AG04450 (cell line): Measurements from ENCODE around the gene MTHFS. TPM values are rescaled to one million over a fixed set of nuclear protein-coding genes. Genes with fewer than 3 reads are reported as not detected.
"Not testable (repeated sequence)": the region's sequence is repeated elsewhere in the genome, so short reads cannot be mapped to it uniquely, and the experiment has no call there.

ENCODE experiments used
- CTCF ChIA-PET: fragments of 300-600, 350-600 bp; formaldehyde crosslinking; extraction: SDS; loops from one replicate; lab custom pipeline; 2022; ENCODE audit warnings: antibody characterized with exemption, inconsistent platforms; lab: Charles Lee
- POLR2A ChIA-PET: fragments of 350-600 bp; formaldehyde crosslinking; extraction: SDS; loops from one replicate; lab custom pipeline; 2021; ENCODE audit warnings: antibody characterized with exemption, inconsistent platforms; lab: Yijun Ruan, JAX
- DNase-seq: peaks from one replicate; pipeline ENCODE4 v3.0.0-alpha.2; 2011; ENCODE audit warnings: low read depth, low spot score
- H3K27ac ChIP-seq: one replicate; pipeline ENCODE4 v1.5.1; 2012; ENCODE audit warnings: low read depth, low read length, control low read depth
- H3K27me3 ChIP-seq: one replicate; pipeline ENCODE4 v1.6.0; 2012; ENCODE audit warnings: low read length; ENCODE audit not compliant: control insufficient read depth, insufficient read depth
- H3K4me3 ChIP-seq: 2 replicates; pipeline ENCODE4 v1.5.1; 2011; ENCODE audit warnings: mild to moderate bottlenecking, low read depth, low read length, control low read depth
- H3K9me3 ChIP-seq: 2 replicates; pipeline ENCODE4 v1.5.1; 2012; ENCODE audit warnings: low read length; ENCODE audit not compliant: control insufficient read depth, insufficient read depth
- polyA plus RNA-seq: library from polyadenylated mRNA; depleted of rRNA; stranded (reverse); fragments of >200 nt; gene quantifications from 2 replicates; pipeline ENCODE4 v1.2.3, GENCODE V29; 2011
- TF ChIP-seq, protein P1 (sequence below): IDR thresholded peaks from 2 replicates; pipeline ENCODE4 v1.5.1; 2011; ENCODE audit warnings: low read depth, low read length, control low read depth, inconsistent platforms

Gene MTHFS
- polyA plus RNA-seq, 1 experiment: 20.0 TPM

DNA sequence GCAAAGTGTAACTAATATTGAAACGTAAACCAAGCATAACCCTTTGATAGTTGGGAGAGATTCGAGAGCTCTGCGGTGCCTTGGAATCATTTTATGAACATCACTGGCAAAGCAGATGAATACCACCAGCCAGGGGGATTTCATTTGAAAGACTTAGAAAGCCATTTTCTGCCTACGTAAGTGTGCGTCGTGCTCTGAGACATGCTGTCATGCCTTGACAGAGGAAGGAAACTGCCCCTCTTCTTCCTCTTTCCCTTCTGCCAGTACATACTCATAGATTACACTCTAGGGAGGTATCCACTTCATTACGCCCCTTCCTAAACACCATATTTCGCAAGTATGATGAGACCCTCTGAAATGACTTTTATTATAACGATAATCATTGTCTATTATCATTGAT is 3.3 kb upstream of the MTHFS start:
- Histone ChIP-seq H3K27me3 (no peaks in the 10 kb centered on the region), H3K4me3 (no peak overlapping the region), H3K27ac (no peak overlapping the region), H3K9me3 (no peaks in the 10 kb centered on the region)
- POLR2A ChIA-PET: no interaction called here
- DNase-seq: no peak
- TF ChIP-seq, protein P1, sequence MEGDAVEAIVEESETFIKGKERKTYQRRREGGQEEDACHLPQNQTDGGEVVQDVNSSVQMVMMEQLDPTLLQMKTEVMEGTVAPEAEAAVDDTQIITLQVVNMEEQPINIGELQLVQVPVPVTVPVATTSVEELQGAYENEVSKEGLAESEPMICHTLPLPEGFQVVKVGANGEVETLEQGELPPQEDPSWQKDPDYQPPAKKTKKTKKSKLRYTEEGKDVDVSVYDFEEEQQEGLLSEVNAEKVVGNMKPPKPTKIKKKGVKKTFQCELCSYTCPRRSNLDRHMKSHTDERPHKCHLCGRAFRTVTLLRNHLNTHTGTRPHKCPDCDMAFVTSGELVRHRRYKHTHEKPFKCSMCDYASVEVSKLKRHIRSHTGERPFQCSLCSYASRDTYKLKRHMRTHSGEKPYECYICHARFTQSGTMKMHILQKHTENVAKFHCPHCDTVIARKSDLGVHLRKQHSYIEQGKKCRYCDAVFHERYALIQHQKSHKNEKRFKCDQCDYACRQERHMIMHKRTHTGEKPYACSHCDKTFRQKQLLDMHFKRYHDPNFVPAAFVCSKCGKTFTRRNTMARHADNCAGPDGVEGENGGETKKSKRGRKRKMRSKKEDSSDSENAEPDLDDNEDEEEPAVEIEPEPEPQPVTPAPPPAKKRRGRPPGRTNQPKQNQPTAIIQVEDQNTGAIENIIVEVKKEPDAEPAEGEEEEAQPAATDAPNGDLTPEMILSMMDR: no peak
- CTCF ChIA-PET: no interaction called here

GRCh38 chr15:79898786-79899185 is 2.0 kb upstream of the MTHFS start:
- H3K9me3 ChIP-seq, POLR2A ChIA-PET, H3K27me3 ChIP-seq, H3K27ac ChIP-seq, DNase-seq, H3K4me3 ChIP-seq: not testable (repeated sequence)
- CTCF ChIA-PET: interaction anchor here (0.7 to 6.2 kb wide), 2 partner anchors 24 to 95 kb away, joined by 3 to 36 read pairs; no protein-coding TSS in a partner anchor

GRCh38 chr15:79898369-79898768 is 1.6 kb upstream of the MTHFS start:
- TF ChIP-seq, protein P1: no peak
- POLR2A ChIA-PET: interaction anchor here (1.5 kb wide), 1 partner anchor 25 kb away, joined by 6 read pairs; no protein-coding TSS in a partner anchor
- Histone ChIP-seq H3K4me3 (no peak overlapping the region), H3K9me3 (no peaks in the 10 kb centered on the region), H3K27me3 (no peaks in the 10 kb centered on the region), H3K27ac (peak overlapping the region; percentile 12)
- CTCF ChIA-PET: interaction anchor here (0.7 to 6.2 kb wide), 3 partner anchors 24 to 95 kb away, joined by 3 to 36 read pairs (median 26); no protein-coding TSS in a partner anchor
- DNase-seq: no peak

- no peaks in the 10 kb centered on the region for H3K9me3 ChIP-seq
- POLR2A ChIA-PET: interaction anchor here (1.5 kb wide), 1 partner anchor 25 kb away, joined by 6 read pairs; no protein-coding TSS in a partner anchor
- CTCF ChIA-PET: interaction anchor here (0.6 to 6.2 kb wide), 4 partner anchors 24 to 517 kb away, joined by 3 to 36 read pairs (median 14); no protein-coding TSS in a partner anchor
- H3K27me3 ChIP-seq: no peaks in the 10 kb centered on the region
- no peak overlapping the region for H3K4me3 ChIP-seq
- TF ChIP-seq, protein P1: no peak
- no peak for DNase-seq
- H3K27ac ChIP-seq: no peak overlapping the region
Observed at GRCh38 chr15:79897701-79898113, 893 bp upstream of the MTHFS start.

- Histone ChIP-seq H3K9me3 (no peaks in the 10 kb centered on the region), H3K4me3 (peak overlapping the region; percentile 79), H3K27ac (no peak overlapping the region), H3K27me3 (no peaks in the 10 kb centered on the region)
- DNase-seq: no peak
- ChIA-PET CTCF (interaction anchor here (0.6 to 6.2 kb wide), 4 partner anchors 25 to 517 kb away, joined by 3 to 36 read pairs (median 14); no protein-coding TSS in a partner anchor), POLR2A (interaction anchor here (1.5 kb wide), 1 partner anchor 26 kb away, joined by 6 read pairs; no protein-coding TSS in a partner anchor)
- TF ChIP-seq, protein P1: no peak
Observed at GRCh38 chr15:79897380-79897678, 515 bp upstream of the MTHFS start.
